Occipital lobe (tissue), 2 donors: ENCODE results near the gene GPR68. TPM values are rescaled to one million over a fixed set of nuclear protein-coding genes. Genes with fewer than 3 reads are reported as not detected.
"Not testable (repeated sequence)": the region's sequence is repeated elsewhere in the genome, so short reads cannot be mapped to it uniquely, and the experiment has no call there.

ENCODE experiments used
- DNase-seq: peaks from one replicate; lab custom pipeline; 2025; lab: John Stamatoyannopoulos, UW
- total RNA-seq: library from RNA; depleted of rRNA; stranded (reverse); fragments of >200 nt; gene quantifications from one replicate; pipeline ENCODE4 v1.2.3, GENCODE V29; 2014

The GPR68 gene
- total RNA-seq, 1 donor from 2014 or later, result 5.9 TPM

DNA sequence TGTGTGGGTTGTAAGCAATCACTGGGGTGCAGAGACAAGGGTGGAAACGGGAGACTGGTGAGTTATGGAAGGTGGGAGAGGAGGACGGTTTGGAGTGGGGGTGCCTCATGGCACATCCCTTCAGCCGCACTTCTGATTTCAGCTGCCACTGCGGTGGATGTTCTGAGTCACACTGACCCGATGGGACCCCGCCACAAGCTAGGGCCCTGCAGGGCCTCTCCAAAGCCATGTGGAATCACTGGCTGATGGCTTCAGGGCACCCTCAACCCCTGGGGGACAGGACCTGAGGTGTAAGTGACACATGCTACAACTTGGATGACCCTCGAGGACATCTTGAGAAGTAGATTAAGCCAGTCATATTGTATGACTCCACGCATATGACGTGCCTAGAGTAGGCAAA is 53.7 kb downstream of the GPR68 start:
- DNase-seq, result no peak

DNA sequence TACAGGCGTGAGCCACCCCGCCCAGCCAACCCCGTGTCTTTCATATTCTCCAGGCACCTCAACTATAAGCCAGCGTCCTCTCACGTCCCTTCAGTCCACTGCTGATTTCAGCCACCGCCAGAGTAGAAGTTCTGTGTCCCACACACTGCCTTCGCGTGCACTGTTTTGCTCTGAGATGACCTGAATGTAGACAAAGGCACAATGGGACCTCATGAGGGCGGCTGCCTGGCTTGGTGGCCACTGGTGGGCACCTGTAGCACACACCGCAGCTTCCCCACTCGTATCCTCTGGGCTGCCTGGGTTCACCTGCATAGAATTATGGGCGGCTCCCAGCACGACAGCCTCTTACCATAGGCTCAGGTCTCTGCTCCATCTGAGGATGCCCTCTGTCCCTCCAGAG is 57.2 kb downstream of the GPR68 start:
- no peak for DNase-seq

GRCh38 chr14:91186515-91187066 is 57.9 kb downstream of the GPR68 start:
- no peak for DNase-seq

GRCh38 chr14:91185721-91186120 is 58.8 kb downstream of the GPR68 start:
- no peak for DNase-seq

- no peak for DNase-seq
These were observed 59.9 kb downstream of the GPR68 start for GRCh38 chr14:91184559-91184958.

- DNase-seq, result not testable (repeated sequence)
These were observed 61.8 kb downstream of the GPR68 start for GRCh38 chr14:91182753-91183152.

Other genes starting within 250 kb of the GPR68 start
- 11.2 TPM for gene RPS6KA5, start 184.1 kb downstream of the GPR68 start, total RNA-seq
- 20.1 TPM for gene DGLUCY, start 130.6 kb downstream of the GPR68 start, total RNA-seq
- 14.3 TPM for gene CCDC88C, start 173.1 kb upstream of the GPR68 start, total RNA-seq